GM12864 (cell line): ENCODE results near the gene HOGA1.

Experiments used
- DNase-seq: peaks from one replicate; pipeline ENCODE4 v3.0.0-alpha.2; 2011; ENCODE audit warnings: low read depth
- H3K4me3 ChIP-seq: 2 replicates; pipeline ENCODE4 v1.5.1; 2011; ENCODE audit warnings: mild to moderate bottlenecking, low read depth, low read length, control low read depth
- CTCF ChIP-seq: IDR thresholded peaks from 2 replicates; pipeline ENCODE4 v1.5.1; 2011; ENCODE audit warnings: low read depth, mild to moderate bottlenecking, moderate library complexity, low read length, control low read depth, inconsistent platforms; ENCODE audit errors: missing control alignments

Gene HOGA1

GRCh38 chr10:97597778-97598177 lies 13.6 kb downstream of the HOGA1 start:
- TF ChIP-seq CTCF: no peak
- DNase-seq: no peak
- H3K4me3 ChIP-seq: no peak overlapping the region

GRCh38 chr10:97598407-97599271 lies 14.4 kb downstream of the HOGA1 start:
- no peak for DNase-seq
- H3K4me3 ChIP-seq: no peak overlapping the region
- TF ChIP-seq CTCF: no peak

DNA sequence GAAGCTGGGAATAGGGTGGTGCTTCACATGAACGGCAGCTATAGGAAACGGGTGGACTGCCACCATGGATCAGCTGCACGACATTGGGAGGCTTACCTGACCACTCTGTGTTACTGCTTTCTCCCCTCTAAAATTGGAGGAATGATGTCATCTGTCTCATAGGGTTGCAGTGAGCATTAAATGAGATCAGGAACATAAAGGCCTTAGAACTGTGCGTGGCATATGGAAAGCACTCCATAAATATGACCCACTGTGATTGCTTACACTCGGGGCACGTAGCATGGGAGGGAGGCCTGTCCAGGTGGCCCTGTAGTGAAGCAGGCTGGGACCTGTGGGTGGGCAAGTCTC lies 15.1 kb downstream of the HOGA1 start:
- no peak overlapping the region for H3K4me3 ChIP-seq
- TF ChIP-seq CTCF: no peak
- no peak for DNase-seq

GRCh38 chr10:97600616-97601015 lies 16.4 kb downstream of the HOGA1 start:
- no peak for DNase-seq
- TF ChIP-seq CTCF: no peak
- no peak overlapping the region for H3K4me3 ChIP-seq

DNA sequence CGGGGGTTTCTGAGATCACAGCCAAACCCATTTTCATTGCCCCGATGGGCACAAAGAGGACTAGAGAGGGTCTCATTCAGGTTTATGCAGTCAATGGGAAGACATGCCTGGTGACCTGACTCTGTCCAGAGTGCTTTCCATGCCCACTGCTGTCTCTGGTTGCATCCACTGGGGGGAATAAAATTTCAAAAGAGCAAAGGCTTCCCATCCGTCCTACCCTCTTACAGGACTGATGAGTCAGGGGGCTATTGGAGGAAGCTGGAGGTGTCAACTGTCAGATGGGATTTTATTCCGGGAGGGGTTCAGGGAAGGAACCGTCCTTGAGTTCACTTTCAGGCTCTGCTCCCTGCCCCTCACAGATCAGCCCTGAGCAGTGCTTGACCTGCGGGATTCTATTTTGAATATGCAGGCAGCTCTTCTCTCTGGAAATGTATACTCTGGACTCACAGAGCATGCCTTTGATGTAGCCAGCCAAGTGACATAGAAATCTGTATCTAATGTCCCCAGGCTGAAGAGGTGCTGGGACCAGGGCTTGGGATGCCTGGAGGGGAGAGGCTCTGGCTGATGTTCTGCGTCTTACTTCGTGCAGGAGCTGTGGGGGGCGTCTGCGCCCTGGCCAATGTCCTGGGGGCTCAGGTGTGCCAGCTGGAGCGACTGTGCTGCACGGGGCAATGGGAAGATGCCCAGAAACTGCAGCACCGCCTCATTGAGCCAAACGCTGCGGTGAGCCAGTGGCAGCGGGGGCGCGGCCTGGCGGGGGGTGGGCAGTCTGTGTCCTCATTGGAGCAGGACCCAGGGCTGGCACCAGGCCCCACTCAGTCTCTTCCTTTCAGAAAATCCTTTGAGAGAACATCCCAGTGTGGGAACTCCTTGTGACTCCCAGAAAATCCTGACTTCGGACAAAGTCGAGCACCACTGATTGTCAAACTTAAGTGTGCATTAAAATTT lies 17.4 kb downstream of the HOGA1 start:
- TF ChIP-seq CTCF: no peak
- H3K4me3 ChIP-seq: no peak overlapping the region
- DNase-seq: no peak

- H3K4me3 ChIP-seq: no peak overlapping the region
- DNase-seq: no peak
- TF ChIP-seq CTCF: no peak
These were observed 23.0 kb downstream of the HOGA1 start for GRCh38 chr10:97607095-97607636.
